Measurements from ENCODE around the gene MISP.

Gene MISP

DNA sequence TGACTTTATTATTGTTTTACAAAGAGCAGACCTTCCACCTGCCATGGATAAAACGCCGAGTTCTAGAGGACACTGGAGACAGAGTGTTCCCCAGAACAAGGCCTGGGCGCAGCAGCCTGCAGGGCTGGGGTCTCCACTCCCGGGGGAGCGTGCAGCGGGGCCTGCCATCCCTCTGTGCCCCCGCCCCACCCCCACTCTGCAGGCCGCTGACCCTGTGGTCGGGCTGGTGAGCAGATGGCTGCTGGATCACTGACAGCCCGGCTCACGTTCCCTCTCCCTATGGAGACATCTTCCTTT lies 37.7 kb downstream of the MISP start:
- TF ChIP-seq TAF1 (IDR thresholded peaks at IDR 0.05; ENCODE audit: low read depth) (no peak), FOXM1 (IDR thresholded peaks at IDR 0.05; ENCODE audit: borderline replicate concordance, low read depth) (no peak), CEBPB (IDR thresholded peaks at IDR 0.05) (no peak), EGR1 (IDR thresholded peaks at IDR 0.05) (no peak), RAD21 (IDR thresholded peaks at IDR 0.05; ENCODE audit: low read depth) (no peak), TEAD4 (IDR thresholded peaks at IDR 0.05) (no peak), EP300 (IDR thresholded peaks at IDR 0.05; ENCODE audit: borderline replicate concordance) (no peak), NFIC (IDR thresholded peaks at IDR 0.05) (no peak), ZBTB7A (IDR thresholded peaks at IDR 0.05; ENCODE audit: low read depth) (no peak), TCF12 (IDR thresholded peaks at IDR 0.05; ENCODE audit: low read depth) (no peak), CREB1 (IDR thresholded peaks at IDR 0.05; ENCODE audit: low read depth) (no peak), YY1 (IDR thresholded peaks at IDR 0.05; ENCODE audit: low read depth) (no peak)
- TF ChIP-seq, protein P1, sequence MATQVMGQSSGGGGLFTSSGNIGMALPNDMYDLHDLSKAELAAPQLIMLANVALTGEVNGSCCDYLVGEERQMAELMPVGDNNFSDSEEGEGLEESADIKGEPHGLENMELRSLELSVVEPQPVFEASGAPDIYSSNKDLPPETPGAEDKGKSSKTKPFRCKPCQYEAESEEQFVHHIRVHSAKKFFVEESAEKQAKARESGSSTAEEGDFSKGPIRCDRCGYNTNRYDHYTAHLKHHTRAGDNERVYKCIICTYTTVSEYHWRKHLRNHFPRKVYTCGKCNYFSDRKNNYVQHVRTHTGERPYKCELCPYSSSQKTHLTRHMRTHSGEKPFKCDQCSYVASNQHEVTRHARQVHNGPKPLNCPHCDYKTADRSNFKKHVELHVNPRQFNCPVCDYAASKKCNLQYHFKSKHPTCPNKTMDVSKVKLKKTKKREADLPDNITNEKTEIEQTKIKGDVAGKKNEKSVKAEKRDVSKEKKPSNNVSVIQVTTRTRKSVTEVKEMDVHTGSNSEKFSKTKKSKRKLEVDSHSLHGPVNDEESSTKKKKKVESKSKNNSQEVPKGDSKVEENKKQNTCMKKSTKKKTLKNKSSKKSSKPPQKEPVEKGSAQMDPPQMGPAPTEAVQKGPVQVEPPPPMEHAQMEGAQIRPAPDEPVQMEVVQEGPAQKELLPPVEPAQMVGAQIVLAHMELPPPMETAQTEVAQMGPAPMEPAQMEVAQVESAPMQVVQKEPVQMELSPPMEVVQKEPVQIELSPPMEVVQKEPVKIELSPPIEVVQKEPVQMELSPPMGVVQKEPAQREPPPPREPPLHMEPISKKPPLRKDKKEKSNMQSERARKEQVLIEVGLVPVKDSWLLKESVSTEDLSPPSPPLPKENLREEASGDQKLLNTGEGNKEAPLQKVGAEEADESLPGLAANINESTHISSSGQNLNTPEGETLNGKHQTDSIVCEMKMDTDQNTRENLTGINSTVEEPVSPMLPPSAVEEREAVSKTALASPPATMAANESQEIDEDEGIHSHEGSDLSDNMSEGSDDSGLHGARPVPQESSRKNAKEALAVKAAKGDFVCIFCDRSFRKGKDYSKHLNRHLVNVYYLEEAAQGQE (IDR thresholded peaks at IDR 0.05; ENCODE audit: low read depth), result no peak
- TF ChIP-seq, protein P2, sequence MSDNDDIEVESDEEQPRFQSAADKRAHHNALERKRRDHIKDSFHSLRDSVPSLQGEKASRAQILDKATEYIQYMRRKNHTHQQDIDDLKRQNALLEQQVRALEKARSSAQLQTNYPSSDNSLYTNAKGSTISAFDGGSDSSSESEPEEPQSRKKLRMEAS (IDR thresholded peaks at IDR 0.05), result no peak
- TF ChIP-seq, protein P3, sequence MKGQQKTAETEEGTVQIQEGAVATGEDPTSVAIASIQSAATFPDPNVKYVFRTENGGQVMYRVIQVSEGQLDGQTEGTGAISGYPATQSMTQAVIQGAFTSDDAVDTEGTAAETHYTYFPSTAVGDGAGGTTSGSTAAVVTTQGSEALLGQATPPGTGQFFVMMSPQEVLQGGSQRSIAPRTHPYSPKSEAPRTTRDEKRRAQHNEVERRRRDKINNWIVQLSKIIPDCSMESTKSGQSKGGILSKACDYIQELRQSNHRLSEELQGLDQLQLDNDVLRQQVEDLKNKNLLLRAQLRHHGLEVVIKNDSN (IDR thresholded peaks at IDR 0.05), result no peak

DNA sequence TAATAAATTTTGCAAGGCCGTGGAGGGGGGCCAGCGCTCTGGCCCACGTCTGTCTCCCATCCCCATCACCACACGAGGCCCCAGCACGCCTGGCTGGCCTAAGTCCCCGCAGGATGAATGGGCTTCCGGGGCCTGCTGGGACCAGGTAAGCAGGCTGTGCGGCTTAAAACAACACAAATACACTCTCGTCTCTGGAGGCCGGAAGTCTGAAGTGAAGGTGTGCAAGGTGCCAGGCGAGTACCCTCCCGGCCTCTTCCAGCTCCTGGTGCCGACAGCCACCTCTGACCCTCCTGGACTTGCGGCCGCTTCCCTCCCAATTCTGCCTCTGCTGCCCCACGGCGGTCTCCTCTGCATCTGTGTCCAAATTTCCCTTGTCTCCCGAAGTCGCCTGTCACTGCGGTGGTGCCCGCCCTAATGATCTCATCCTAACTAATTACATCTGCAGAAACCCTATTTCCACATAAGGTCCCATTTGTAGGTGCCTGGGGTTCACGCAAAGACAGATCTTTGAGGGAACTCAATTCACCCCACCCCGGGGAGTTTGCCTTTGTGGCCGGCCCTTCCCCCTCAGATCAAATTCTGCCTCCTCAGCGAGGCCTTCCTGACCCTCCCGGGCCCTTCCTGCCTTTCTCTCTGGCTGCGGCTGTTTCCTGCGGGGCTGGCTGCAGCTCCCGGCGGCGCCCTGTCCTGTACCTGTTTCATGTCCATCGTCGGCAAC lies 38.2 kb downstream of the MISP start:
- TF ChIP-seq, protein P2 (IDR thresholded peaks at IDR 0.05), result no peak
- TF ChIP-seq EP300 (IDR thresholded peaks at IDR 0.05; ENCODE audit: borderline replicate concordance), result no peak
- no peak for TF ChIP-seq EGR1 (IDR thresholded peaks at IDR 0.05)
- no peak for TF ChIP-seq TAF1 (IDR thresholded peaks at IDR 0.05; ENCODE audit: low read depth)
- TF ChIP-seq RAD21 (IDR thresholded peaks at IDR 0.05; ENCODE audit: low read depth), result no peak

DNA sequence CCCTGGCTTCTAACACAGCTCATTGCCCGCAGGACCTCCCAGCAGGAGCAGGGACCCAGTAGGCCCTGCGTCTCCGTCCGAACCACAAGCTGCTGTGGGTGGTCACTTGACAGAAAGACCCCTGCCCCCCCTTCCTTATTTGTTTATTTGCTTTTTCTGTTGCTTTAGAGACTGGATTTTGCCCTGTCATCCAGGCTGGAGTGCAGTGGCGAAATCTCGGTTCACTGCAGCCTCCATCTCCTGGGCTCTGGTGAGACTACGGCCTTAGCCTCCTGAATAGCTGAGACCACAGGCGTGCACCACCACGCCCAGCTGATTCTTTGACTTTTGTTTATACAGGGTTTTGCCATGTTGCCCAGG lies 38.8 kb downstream of the MISP start:
- no peak for TF ChIP-seq EP300 (IDR thresholded peaks at IDR 0.05; ENCODE audit: borderline replicate concordance)
- TF ChIP-seq, protein P3 (IDR thresholded peaks at IDR 0.05), result no peak
- TF ChIP-seq, protein P1 (IDR thresholded peaks at IDR 0.05; ENCODE audit: low read depth), result no peak
- no peak for TF ChIP-seq TAF1 (IDR thresholded peaks at IDR 0.05; ENCODE audit: low read depth)
- no peak for TF ChIP-seq YY1 (IDR thresholded peaks at IDR 0.05; ENCODE audit: low read depth)
- no peak for TF ChIP-seq CREB1 (IDR thresholded peaks at IDR 0.05; ENCODE audit: low read depth)

DNA sequence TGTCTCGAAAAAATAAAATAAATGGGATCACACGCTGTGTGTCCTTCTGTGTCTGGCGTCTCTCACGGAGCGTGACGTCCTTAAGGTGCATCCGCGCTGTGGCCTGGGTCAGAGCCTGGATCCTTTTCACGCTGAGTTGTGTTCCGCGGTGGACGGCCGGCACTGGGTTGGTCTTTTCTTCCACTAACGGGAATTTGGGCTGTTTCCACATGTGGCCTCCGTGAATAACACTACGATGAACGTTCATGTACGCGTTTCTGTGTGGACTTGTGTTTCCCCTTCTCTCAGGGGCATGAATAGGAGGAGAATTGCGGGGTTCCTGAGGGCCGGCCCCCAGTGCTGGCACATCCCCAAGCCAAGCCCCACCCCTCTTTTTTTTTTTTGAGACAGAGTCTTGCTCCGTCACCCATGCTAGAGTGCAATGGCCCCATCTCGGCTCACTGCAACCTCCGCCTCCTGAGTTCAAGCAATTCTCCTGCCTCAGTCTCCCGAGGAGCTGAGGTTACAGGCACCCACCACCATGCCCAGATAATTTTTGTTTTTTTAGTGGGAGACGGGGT lies 40.2 kb downstream of the MISP start:
- TF ChIP-seq YY1 (IDR thresholded peaks at IDR 0.05; ENCODE audit: low read depth) (no peak), NFIC (IDR thresholded peaks at IDR 0.05) (no peak), RAD21 (IDR thresholded peaks at IDR 0.05; ENCODE audit: low read depth) (no peak), ZBTB7A (IDR thresholded peaks at IDR 0.05; ENCODE audit: low read depth) (no peak), TEAD4 (IDR thresholded peaks at IDR 0.05) (no peak), EGR1 (IDR thresholded peaks at IDR 0.05) (no peak), CREB1 (IDR thresholded peaks at IDR 0.05; ENCODE audit: low read depth) (no peak), FOXM1 (IDR thresholded peaks at IDR 0.05; ENCODE audit: borderline replicate concordance, low read depth) (no peak), EP300 (IDR thresholded peaks at IDR 0.05; ENCODE audit: borderline replicate concordance) (no peak), TCF12 (IDR thresholded peaks at IDR 0.05; ENCODE audit: low read depth) (no peak)
- TF ChIP-seq, protein P1 (IDR thresholded peaks at IDR 0.05; ENCODE audit: low read depth), result no peak
